IMR-90 (cell line): ENCODE data around the gene SLC35F3. TPM values are rescaled to one million over a fixed set of nuclear protein-coding genes. Genes with fewer than 3 reads are reported as not detected.

ENCODE experiments used
- ATAC-seq: fragments of 200-7000 bp; cut with Tn5 transposase; 2 replicates; pipeline ENCODE4 v1.9.1; 2020; ENCODE audit warnings: low read depth, mild to moderate bottlenecking, moderate library complexity
- BruUV-seq: library from RNA; stranded (reverse); fragments of 400-500 nt; replicated peaks from 2 replicates; lab custom pipeline; 2021; lab: Mats Ljungman, UMichigan
- CTCF ChIA-PET: fragments of 300-600 bp; formaldehyde crosslinking; extraction: SDS; loops from one replicate; lab custom pipeline; 2021; ENCODE audit warnings: antibody characterized with exemption; lab: Yijun Ruan, JAX
- POLR2A ChIA-PET: fragments of 300-600 bp; sonication (Branson Sonifier 250); formaldehyde crosslinking; loops from one replicate; lab custom pipeline; 2022; ENCODE audit warnings: antibody characterized with exemption; ENCODE audit not compliant: unreplicated experiment; lab: Charles Lee
- DNase-seq: peaks from one replicate; pipeline ENCODE4 v3.0.0; 2013
- H2AFZ ChIP-seq: replicated peaks from 2 replicates; pipeline ENCODE3; 2013; ENCODE audit warnings: low read length, mild to moderate bottlenecking; ENCODE audit not compliant: poor library complexity
- H2AK5ac ChIP-seq: 2 replicates; pipeline ENCODE4 v1.6.1; 2013; ENCODE audit warnings: low read depth, low read length, inconsistent platforms
- H2AK9ac ChIP-seq: replicated peaks from 2 replicates; pipeline ENCODE3; 2013; ENCODE audit warnings: mild to moderate bottlenecking, low read depth, low read length, moderate library complexity; ENCODE audit not compliant: poor library complexity
- H2BK120ac ChIP-seq: 2 replicates; pipeline ENCODE4 v1.6.1; 2013; ENCODE audit warnings: low read depth, low read length, inconsistent platforms
- H2BK15ac ChIP-seq: 3 replicates; pipeline ENCODE4 v1.6.1; 2013; ENCODE audit warnings: low read depth, low read length, inconsistent platforms
- H2BK20ac ChIP-seq: 2 replicates; pipeline ENCODE4 v1.6.1; 2013; ENCODE audit warnings: low read depth, mild to moderate bottlenecking, inconsistent platforms, low read length, moderate library complexity
- H2BK5ac ChIP-seq: 2 replicates; pipeline ENCODE4 v1.6.1; 2013; ENCODE audit warnings: mild to moderate bottlenecking, low read depth, low read length, inconsistent platforms; ENCODE audit not compliant: poor library complexity, severe bottlenecking
- H3K14ac ChIP-seq: replicated peaks from 2 replicates; pipeline ENCODE4 v1.6.1; 2013; ENCODE audit warnings: low read depth, low read length, inconsistent platforms
- H3K18ac ChIP-seq: 2 replicates; pipeline ENCODE4 v1.6.1; 2013; ENCODE audit warnings: low read depth, low read length, control low read depth
- H3K23ac ChIP-seq: 2 replicates; pipeline ENCODE4 v1.6.1; 2013; ENCODE audit warnings: low read depth, low read length, inconsistent platforms
- H3K27ac ChIP-seq: 2 replicates; pipeline ENCODE4 v1.5.1; 2013; ENCODE audit warnings: mild to moderate bottlenecking, control low read depth, low read length; ENCODE audit not compliant: insufficient read depth
- H3K27me3 ChIP-seq: 2 replicates; pipeline ENCODE4 v1.6.1; 2013; ENCODE audit warnings: low read length; ENCODE audit not compliant: control insufficient read depth, insufficient read depth
- H3K36me3 ChIP-seq: 2 replicates; pipeline ENCODE4 v1.6.1; 2013; ENCODE audit warnings: low read length, mixed read lengths; ENCODE audit not compliant: control insufficient read depth, insufficient read depth
- H3K4ac ChIP-seq: 2 replicates; pipeline ENCODE4 v1.6.1; 2013; ENCODE audit warnings: low read depth, low read length, inconsistent platforms
- H3K4me1 ChIP-seq: 2 replicates; pipeline ENCODE4 v1.6.1; 2013; ENCODE audit warnings: low read length, mixed read lengths; ENCODE audit not compliant: control insufficient read depth, insufficient read depth
- H3K4me2 ChIP-seq: 2 replicates; pipeline ENCODE4 v1.6.1; 2013; ENCODE audit warnings: low read depth, mild to moderate bottlenecking, control low read depth, low read length, moderate library complexity
- H3K4me3 ChIP-seq: 2 replicates; pipeline ENCODE4 v1.5.1; 2013; ENCODE audit warnings: low read depth, mild to moderate bottlenecking, control low read depth, low read length, moderate library complexity; ENCODE audit not compliant: insufficient read depth
- H3K56ac ChIP-seq: 2 replicates; pipeline ENCODE4 v1.6.1; 2013; ENCODE audit warnings: low read length, inconsistent platforms; ENCODE audit not compliant: insufficient read depth; ENCODE audit errors: extremely low read depth
- H3K79me1 ChIP-seq, 2 experiments: 2 replicates each; pipeline ENCODE4 v1.6.1; 2013; ENCODE audit warnings: low read length in 2 of 2, inconsistent platforms in 1 of 2, low read depth in 1 of 2
- H3K9ac ChIP-seq: 2 replicates; pipeline ENCODE4 v1.6.1; 2013; ENCODE audit warnings: low read depth, low read length, control low read depth
- H3K9me1 ChIP-seq: 2 replicates; pipeline ENCODE4 v1.6.1; 2013; ENCODE audit warnings: low read length, inconsistent platforms; ENCODE audit not compliant: insufficient read depth
- H3K9me3 ChIP-seq: 2 replicates; pipeline ENCODE4 v1.6.1; 2013; ENCODE audit warnings: low read length; ENCODE audit not compliant: control insufficient read depth, insufficient read depth
- H4K20me1 ChIP-seq: 2 replicates; pipeline ENCODE4 v1.6.1; 2013; ENCODE audit warnings: low read length, inconsistent platforms; ENCODE audit not compliant: insufficient read depth
- H4K5ac ChIP-seq: 2 replicates; pipeline ENCODE4 v1.6.1; 2013; ENCODE audit warnings: mild to moderate bottlenecking, low read depth, low read length, control low read depth
- H4K8ac ChIP-seq, 2 experiments: 2 replicates each; pipeline ENCODE4 v1.6.1; 2013; ENCODE audit warnings: low read depth in 2 of 2, low read length in 2 of 2, control low read depth in 1 of 2, inconsistent platforms in 1 of 2
- H4K91ac ChIP-seq: 2 replicates; pipeline ENCODE4 v1.6.1; 2013; ENCODE audit warnings: low read depth, low read length, inconsistent platforms; ENCODE audit not compliant: insufficient read depth
- BHLHE40 ChIP-seq: fragments of 150-350 bp; IDR thresholded peaks from 2 replicates; pipeline ENCODE4 v1.6.1; 2016; ENCODE audit warnings: mild to moderate bottlenecking, low read depth, low read length
- CEBPB ChIP-seq: IDR thresholded peaks from 2 replicates; pipeline ENCODE4 v1.6.1; 2012; ENCODE audit warnings: low read depth, low read length, improper control_type of control experiment
- CHD1 ChIP-seq: IDR thresholded peaks from 2 replicates; pipeline ENCODE4 v1.6.1; 2012; ENCODE audit warnings: low read depth, low read length, improper control_type of control experiment
- CTCF ChIP-seq: conservative IDR thresholded peaks from 2 replicates; pipeline ENCODE4 v1.5.1; 2012; ENCODE audit warnings: mild to moderate bottlenecking, low read depth, low read length, improper control_type of control experiment
- ELK1 ChIP-seq: fragments of 150-350 bp; IDR thresholded peaks from 2 replicates; pipeline ENCODE4 v1.6.1; 2016; ENCODE audit warnings: low read depth, mild to moderate bottlenecking, low read length, moderate library complexity, borderline replicate concordance
- FOS ChIP-seq: fragments of 150-350 bp; IDR thresholded peaks from 2 replicates; pipeline ENCODE4 v1.6.1; 2016; ENCODE audit warnings: low read depth, low read length
- MAFK ChIP-seq: IDR thresholded peaks from 2 replicates; pipeline ENCODE4 v1.6.1; 2012; ENCODE audit warnings: low read depth, low read length, improper control_type of control experiment
- MAZ ChIP-seq: IDR thresholded peaks from 2 replicates; pipeline ENCODE4 v1.6.1; 2012; ENCODE audit warnings: low read depth, mild to moderate bottlenecking, low read length, improper control_type of control experiment, moderate library complexity, borderline replicate concordance
- MXI1 ChIP-seq: IDR thresholded peaks from 2 replicates; pipeline ENCODE4 v1.6.1; 2012; ENCODE audit warnings: low read depth, mild to moderate bottlenecking, low read length, moderate library complexity, borderline replicate concordance
- NFE2L2 ChIP-seq: fragments of 150-350 bp; IDR thresholded peaks from 2 replicates; pipeline ENCODE4 v1.6.1; 2016; ENCODE audit warnings: low read depth, mild to moderate bottlenecking, low read length
- POLR2A ChIP-seq: IDR thresholded peaks from 2 replicates; pipeline ENCODE4 v1.6.1; 2012; ENCODE audit warnings: mild to moderate bottlenecking, low read depth, low read length
- RAD21 ChIP-seq: IDR thresholded peaks from 2 replicates; pipeline ENCODE4 v1.6.1; 2012; ENCODE audit warnings: low read length, improper control_type of control experiment
- RCOR1 ChIP-seq: IDR thresholded peaks from 2 replicates; pipeline ENCODE4 v1.6.1; 2012; ENCODE audit warnings: mild to moderate bottlenecking, low read length, improper control_type of control experiment; ENCODE audit not compliant: insufficient replicate concordance
- RFX5 ChIP-seq: IDR thresholded peaks from 2 replicates; pipeline ENCODE4 v1.8.0; 2012; ENCODE audit warnings: low read depth, mild to moderate bottlenecking, low read length, moderate library complexity
- SMC3 ChIP-seq: fragments of 150-350 bp; IDR thresholded peaks from 2 replicates; pipeline ENCODE4 v1.6.1; 2016; ENCODE audit warnings: low read depth, mild to moderate bottlenecking, antibody characterized with exemption, low read length, moderate library complexity
- USF2 ChIP-seq: fragments of 150-350 bp; IDR thresholded peaks from 2 replicates; pipeline ENCODE4 v1.6.1; 2017; ENCODE audit warnings: mild to moderate bottlenecking, antibody characterized with exemption, low read length, low read depth
- dilution Hi-C: fragments of 300-500 bp; cut with HindIII; formaldehyde crosslinking; loops from one replicate; pipeline ENCODE4 v1.14.3; 2018; ENCODE audit warnings: low sequenced_read_pairs; ENCODE audit not compliant: unreplicated experiment
- in situ Hi-C: fragments of 300-500 bp; cut with MboI; formaldehyde crosslinking; loops from 3 replicates; pipeline ENCODE4 v1.14.3; 2019; ENCODE audit warnings: low sequenced_read_pairs, inconsistent platforms, mixed read lengths
- intact Hi-C: fragments of 100-400 bp; cut with micrococcal nuclease; formaldehyde crosslinking; loops from 2 replicates; pipeline ENCODE4 v1.10.0; 2022
- polyA plus RNA-seq, 3 experiments: library from polyadenylated mRNA; depleted of rRNA; stranded (reverse); fragments of >200 nt; gene quantifications; 2 replicates each; pipeline ENCODE4 v1.2.3, GENCODE V29; 2012; ENCODE audit warnings: low replicate concordance in 1 of 3
- total RNA-seq: library from RNA; depleted of rRNA; stranded (reverse); fragments of >200 nt; gene quantifications from 2 replicates; pipeline ENCODE4 v1.2.3, GENCODE V29; 2012

SLC35F3 gene
- total and polyA plus RNA-seq, 2 of the 4 experiments (the other 2 are of a cell fraction), result under 0.01 to 0.17 TPM

- ATAC-seq (no peak), DNase-seq (no peak)
- H3K79me1 ChIP-seq, result no peaks in the 10 kb centered on the region
- POLR2A ChIA-PET, result no interaction called here
- H2AK5ac ChIP-seq, result no peak overlapping the region
- dilution Hi-C loops, result no loop called here
- H4K8ac ChIP-seq, result no peak overlapping the region
- intact Hi-C loops, result no loop called here
- BruUV-seq, result no TSS peak
- TF ChIP-seq CTCF (no peak), POLR2A (no peak), FOS (no peak), ELK1 (no peak), BHLHE40 (no peak), MAFK (no peak), USF2 (no peak), MAZ (no peak), MXI1 (no peak), RAD21 (no peak), RFX5 (no peak), SMC3 (no peak), CEBPB (no peak), NFE2L2 (no peak), RCOR1 (no peak), CHD1 (no peak)
- no peak overlapping the region for H3K23ac ChIP-seq
- H2BK120ac ChIP-seq, result no peak overlapping the region
- no peak overlapping the region for H2BK15ac ChIP-seq
- H3K9me3 ChIP-seq, result no peaks in the 10 kb centered on the region
- H3K27ac ChIP-seq, result no peak overlapping the region
- CTCF ChIA-PET, result no interaction called here
- H3K18ac ChIP-seq, result no peak overlapping the region
- no peak overlapping the region for H3K4ac ChIP-seq
- H2AFZ ChIP-seq, result no peak overlapping the region
- no peak overlapping the region for H3K56ac ChIP-seq
- H3K36me3 ChIP-seq, result no peaks in the 10 kb centered on the region
- no peak overlapping the region for H3K9ac ChIP-seq
- no peak overlapping the region for H3K14ac ChIP-seq
- no peaks in the 10 kb centered on the region for H3K27me3 ChIP-seq
- no peak overlapping the region for H3K4me2 ChIP-seq
- no peak overlapping the region for H2BK20ac ChIP-seq
- no peak overlapping the region for H2AK9ac ChIP-seq
- H4K5ac ChIP-seq, result no peak overlapping the region
- no peaks in the 10 kb centered on the region for H3K4me1 ChIP-seq
- no peaks in the 10 kb centered on the region for H4K20me1 ChIP-seq
- H3K4me3 ChIP-seq, result no peak overlapping the region
- no peak overlapping the region for H4K91ac ChIP-seq
- in situ Hi-C loops, result no loop called here
- no peaks in the 10 kb centered on the region for H3K9me1 ChIP-seq
- no peak overlapping the region for H2BK5ac ChIP-seq
Observed at GRCh38 chr1:234008591-234008990, 104.1 kb downstream of the SLC35F3 start.
